HG02884 (cell line): ENCODE data around the gene B3GLCT.
"Not testable (repeated sequence)": the region's sequence is repeated elsewhere in the genome, so short reads cannot be mapped to it uniquely, and the experiment has no call there.

ENCODE experiments used
- ATAC-seq: cut with Tn5 transposase; IDR thresholded peaks from one replicate; pipeline ENCODE4 v1.9.1; 2021; ENCODE audit warnings: mild to moderate bottlenecking, moderate library complexity; ENCODE audit not compliant: unreplicated experiment

Gene B3GLCT

DNA sequence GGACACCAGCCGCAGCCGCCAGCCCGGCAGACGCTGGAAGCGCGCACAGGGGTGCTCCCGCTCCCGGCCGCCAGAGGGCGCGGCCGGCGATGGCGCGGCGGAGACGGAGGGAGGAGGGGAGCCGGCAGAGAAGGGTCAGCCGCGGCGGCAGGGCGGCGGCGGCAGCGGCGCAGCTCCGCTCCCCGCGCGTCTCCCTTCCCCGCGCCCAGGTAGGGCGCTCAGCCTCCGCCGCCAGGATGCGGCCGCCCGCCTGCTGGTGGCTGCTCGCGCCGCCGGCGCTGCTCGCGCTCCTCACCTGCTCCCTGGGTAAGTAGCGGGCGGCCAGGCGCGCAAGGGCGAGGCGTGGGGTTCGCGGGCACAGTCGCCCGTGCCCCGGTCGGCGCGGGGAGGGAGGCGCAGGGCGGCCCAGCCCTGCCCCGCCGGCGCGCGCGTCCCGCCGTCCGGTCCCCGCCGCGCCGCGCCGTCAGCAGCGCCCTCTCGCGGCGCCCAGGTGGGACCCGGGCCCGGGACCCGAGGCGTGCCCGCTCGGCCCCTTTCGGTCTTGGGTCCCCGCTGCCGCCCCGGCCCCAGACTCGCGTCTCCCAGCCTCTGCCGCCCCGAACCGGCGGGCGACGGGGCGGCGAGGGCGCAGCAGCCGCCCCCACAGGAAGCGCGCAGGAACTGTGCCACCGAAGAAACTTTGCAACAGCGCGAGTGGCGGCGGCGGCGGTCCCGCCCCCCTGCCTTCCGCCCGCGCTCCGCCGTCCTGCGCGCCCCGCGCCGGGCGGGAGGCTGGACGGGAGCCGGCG lies at the start of gene B3GLCT:
B3GLCT (plus strand) TSS at position 127 of the 788 bp plus-strand sequence; CDS start at position 237, 110 bp downstream.
- peak; percentile 85 for ATAC-seq

DNA sequence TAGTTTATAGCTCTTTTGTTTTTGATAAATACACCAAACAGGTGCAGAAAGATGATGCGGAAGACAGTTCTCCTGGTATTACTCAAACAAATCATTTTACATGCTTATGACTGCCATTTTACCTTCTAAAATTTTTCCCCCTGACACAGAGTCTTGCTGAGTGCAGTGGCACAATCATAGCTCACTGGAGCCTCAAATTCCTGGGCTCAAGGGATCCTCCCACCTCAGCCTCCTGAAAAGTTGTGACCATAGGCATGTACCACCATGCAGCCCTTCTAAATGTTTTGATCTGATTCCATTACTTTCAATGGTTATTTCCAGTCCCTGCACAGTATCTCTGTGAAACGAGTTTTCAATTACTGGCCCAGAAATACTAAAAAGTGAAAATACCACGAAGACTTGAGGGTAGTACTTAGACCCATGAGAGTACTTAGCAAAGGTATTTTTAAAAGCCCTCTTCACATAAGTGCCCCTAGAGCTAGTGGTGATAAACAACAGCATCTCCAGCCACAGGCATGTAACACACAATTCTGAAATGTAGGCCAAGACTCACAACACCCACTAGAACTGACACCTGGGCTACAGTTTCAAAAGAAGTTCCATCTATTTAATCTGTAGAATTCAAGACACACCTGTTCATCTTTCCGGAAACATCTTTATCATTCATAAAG lies 49.3 kb upstream of the B3GLCT start:
- ATAC-seq: no peak

DNA sequence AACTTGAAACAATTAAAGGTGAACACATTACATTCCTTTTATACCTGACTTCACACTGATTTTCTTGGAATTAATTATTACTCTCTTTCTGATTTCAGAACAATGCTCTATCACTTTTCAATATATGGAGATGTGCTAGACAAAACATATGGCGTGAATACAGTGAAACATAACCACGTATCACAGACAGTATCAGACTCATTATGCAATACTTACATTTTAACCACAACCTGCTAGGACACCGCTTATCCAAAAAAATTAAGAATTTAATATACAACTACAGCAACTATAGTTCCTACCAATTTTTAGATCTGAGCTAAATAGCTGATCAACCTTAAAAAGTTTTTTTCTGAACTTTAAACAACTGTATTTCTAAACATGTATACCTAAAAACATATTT lies 47.9 kb upstream of the B3GLCT start:
- ATAC-seq: no peak

DNA sequence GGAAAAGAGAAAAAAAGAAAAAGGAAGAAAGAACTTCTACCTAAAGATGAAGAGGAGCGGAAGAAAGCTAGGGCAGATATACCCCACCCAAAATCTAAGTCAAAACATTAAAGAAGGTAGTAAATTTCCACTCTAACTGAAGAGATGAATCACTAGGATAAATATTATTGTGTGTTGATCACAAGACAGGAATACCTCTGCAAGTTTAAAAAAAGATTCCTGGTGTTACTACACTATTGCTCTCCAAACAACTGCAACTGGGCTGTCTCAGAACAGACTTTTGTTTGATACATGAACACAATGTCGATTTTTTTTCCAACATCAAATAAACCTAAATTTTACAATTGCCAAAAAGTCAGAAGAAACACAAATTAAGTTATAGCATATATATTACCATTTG lies 44.8 kb upstream of the B3GLCT start:
- no peak for ATAC-seq

DNA sequence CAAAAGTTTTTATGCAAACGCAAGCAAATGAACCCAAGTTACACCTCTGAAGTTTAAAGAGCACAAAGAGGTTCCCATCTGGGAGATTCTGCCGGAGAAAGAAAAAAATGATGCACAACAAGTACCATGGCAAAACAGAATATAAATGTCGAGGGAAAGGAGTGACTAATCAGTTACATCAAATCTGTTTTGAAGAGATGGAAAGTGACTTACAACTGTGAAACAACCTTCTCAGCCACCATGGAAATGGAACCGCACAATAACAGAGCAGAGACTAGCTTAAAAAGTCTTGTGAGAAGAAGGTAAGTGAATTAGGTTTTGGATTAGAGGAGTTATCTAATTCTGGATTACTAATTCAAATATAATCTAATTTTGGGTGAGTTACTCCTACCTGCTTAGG lies 40.5 kb upstream of the B3GLCT start:
- no peak for ATAC-seq

DNA sequence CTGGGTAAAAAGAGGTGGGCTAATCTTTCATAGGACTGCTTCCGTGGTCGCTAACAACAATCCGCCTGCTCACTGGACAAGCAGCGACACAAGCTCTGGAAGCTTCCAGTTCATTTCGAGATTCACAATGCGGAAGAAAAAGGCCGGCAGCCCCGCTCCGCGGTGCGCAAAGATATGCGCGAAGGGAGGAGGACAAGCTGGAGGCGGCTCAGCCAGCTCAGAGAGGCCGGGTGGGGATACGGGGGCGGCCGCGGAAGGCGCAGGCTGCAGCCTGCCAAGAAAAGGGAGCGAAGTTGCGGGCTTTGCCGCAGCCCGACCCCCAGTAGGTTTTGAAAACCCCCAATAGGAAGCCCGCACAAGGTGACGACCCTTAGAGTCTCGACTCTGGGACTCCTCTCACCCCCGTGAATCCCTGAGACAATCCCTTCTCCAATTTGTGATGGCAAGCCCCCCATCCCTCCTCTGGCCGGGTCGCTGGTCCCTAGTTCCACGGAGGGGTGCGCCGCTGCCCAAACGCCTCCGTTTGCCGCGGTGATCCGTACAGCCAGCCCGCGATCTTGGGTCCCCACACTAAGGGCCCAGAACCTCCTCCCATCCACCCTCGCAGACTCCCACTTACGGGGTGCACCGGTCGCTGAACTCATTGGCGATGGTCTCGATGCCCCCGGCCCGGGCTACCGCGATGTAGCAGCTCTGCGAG lies 38.8 kb upstream of the B3GLCT start:
- peak; percentile 21 for ATAC-seq

DNA sequence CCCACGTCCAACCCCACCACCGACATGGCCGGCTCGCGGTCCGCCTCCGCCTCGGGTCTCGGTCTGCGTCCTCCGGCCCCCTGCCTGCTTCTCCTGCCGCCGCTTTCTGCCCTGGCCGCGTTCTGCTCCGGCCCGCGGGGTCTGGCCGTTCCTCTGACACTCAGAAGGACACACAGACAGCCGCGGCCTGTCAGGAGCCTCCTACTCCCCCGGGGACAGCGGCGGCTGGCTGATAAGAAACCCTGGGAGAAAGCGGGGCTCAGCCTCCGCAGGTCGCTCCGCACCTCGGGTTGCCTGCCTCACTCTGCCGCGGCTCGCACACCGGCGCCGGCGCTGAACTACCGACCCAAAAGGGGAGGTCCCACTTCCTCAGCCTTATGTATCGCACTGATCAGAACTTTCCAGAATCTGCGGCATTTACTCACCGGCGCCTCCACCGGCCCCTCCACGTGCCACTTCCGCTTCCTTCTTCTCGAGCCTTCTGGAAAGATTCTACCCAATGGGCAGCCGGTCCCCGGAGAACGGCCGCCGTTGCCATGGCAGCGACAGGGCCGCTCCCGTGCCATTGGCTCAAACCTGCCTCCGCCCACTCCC lies 38.1 kb upstream of the B3GLCT start, which contains the start of gene HSPH1:
HSPH1 (minus strand) TSS at position 348 of the 594 bp plus-strand sequence; CDS start at position 26, 322 bp downstream.
- ATAC-seq: peak; percentile 76

DNA sequence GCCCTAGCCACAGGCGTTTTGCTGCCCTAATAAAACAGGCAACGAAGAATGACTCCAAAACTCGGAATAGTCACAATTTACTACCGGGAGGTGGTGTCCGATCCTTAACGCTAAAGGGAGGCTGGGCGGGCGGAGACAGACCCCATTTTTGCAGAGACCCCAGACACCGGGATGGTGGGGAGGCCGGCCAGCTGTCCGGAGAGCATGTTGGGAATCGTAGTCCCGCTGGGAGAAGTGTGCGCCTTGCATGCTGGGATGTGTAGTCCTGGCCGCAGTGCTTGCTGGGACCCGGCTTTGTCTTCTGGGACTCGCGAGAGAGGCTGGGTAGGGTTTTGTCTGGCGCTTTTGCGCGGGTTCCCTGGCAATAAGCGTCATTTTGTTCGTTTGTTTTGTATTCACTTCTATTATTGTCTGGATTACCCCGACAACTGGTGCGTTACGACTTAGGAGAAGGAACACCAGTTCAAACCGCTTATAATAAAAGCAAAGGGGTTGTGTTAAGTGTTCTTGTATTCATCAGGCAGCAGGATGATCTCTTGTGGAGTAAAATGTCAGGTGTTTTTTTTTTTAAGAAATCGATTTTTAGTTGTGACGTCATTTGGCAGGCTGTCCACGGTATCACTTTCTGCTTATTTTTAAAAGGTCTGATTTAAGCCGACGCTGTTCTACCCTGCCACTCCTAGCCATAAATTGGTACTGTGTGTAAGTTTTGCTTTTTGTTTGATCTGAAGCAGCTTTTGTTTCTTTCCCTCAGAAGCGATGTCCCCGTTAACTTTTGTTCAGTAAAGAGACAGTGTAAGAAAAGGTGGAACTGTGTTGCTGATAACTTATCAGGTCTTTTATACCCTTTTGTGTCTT lies 37.4 kb upstream of the B3GLCT start:
- ATAC-seq: peak; percentile 81

DNA sequence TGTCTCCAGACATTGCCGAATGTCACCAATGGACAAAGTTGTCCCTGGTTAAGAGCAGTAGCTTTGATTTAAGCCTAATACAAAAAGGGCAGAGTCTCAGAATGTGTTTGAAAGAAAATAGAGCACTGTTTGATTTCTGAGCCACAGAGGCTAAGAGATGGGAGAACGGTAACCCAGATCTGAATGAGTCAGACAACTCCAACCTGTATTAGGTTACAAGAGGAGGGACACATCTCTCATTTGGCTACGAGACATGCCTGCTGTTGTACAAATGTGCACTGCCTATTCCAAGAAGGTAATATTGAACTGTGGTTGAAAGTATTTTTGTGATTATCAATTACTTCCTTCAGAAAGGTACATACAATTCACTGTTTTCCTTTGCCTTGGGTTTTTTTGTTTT lies 33.2 kb upstream of the B3GLCT start:
- ATAC-seq: no peak

DNA sequence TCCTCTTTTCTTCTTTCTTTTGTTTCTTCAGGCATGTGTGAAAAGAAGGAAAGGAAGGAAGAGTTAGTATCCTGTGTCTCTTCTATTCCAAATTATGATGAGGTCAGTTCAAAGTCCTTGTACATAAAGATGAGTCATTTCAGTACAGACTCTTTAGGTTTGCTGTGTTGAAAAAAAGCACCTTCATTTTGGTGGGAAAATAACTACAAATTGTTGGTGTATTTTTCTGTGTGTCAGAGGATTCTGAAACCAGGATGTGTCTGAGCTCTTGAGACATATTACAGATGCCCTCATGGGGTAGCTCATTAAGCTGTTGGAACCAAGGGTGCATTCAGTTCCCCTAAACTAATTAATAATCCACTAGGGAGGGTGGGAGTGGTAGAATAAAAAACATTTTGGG lies 32.3 kb upstream of the B3GLCT start:
- no peak for ATAC-seq

DNA sequence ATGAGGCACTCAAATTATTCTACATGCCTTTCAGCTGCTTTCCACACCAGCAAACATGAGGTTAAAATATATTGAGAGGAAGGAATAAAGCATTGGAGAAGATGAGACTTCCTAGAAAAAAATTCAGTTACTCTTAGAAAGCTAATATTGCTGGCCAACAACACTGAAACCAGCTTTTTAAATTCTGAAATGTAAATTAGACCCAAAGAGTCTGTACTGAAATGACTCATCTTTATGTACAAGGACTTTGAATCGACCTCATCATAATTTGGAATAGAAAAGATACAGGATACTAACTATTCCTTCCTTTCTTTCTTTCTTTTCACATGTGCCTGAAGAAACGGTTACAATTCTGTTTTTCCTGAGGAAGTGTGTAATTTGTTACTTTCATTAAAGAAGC lies 31.6 kb upstream of the B3GLCT start:
- peak; percentile 55 for ATAC-seq

DNA sequence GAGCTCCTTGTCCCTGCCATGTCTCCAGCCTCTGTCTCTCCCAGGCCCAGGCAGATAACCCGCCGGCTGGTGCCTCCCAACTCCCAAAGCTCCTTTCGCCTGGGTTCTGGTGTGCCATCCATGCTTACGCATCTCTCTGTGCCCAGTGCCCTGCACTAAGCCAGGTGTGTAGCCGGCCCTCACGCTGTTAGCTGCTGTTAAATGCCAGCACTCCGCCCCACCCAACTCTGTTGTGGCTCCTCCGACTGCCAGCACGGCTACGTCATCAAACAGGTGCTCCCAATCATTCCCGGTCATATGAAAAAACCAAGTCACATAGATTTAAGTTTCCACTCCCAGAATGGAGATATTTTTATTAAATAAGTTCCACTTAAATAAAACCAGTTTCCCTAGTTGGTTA lies 31.0 kb upstream of the B3GLCT start:
- no peak for ATAC-seq

DNA sequence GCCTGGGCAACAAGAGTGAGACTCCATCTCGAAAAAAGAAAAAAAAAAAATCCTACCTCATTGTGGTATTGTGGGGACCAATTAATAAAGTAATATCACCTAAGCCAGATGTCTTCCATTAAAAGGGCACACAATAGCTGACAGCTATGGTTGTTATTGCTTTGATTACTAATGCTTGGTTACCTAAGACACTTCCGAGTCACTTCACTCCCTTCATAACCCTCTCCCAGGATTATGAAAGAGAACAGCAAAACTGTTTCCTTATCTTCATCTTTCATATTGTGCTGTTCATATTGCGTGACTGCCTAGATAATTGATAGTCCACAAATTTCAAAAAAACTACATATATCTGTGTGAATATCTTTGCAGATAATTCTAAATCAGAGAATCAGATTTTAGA lies 27.8 kb upstream of the B3GLCT start:
- no peak for ATAC-seq

DNA sequence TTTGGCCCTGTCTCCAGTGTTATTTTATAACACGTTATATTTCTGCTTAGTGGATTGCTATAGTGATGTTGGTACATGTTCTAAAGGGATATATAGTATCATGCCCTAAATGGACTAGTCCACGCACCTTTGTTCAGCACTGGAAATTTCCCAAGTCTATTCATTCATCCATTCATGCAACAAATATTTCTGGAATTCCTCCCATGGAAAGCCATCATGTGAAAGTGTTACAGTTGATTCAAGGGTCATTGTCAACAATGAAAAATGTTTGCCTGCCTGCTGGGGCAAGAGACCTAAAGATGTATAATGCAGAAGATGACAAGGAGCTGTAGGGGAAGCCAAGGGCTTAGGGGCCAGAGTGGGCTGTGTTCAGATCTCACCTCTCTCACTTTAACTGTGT lies 27.2 kb upstream of the B3GLCT start:
- no peak for ATAC-seq

DNA sequence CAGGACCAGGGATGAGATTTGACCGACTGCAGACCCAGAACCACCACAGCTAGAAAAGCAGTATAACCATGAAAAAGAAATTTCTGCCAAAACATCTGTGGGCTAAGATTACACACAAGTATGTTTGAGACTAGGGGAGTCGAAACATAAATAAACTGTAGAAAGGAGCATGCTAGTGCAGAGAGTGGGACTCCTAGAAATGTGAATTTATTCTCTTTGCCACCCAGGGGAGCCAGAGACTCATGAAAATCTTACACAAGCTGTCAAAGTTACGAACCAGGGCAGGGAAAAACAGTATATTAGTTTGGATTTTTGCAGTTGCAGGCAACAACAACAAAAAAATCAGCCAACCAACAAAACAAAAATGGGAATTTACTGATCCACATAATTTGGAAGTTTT lies 25.8 kb upstream of the B3GLCT start:
- ATAC-seq: no peak

DNA sequence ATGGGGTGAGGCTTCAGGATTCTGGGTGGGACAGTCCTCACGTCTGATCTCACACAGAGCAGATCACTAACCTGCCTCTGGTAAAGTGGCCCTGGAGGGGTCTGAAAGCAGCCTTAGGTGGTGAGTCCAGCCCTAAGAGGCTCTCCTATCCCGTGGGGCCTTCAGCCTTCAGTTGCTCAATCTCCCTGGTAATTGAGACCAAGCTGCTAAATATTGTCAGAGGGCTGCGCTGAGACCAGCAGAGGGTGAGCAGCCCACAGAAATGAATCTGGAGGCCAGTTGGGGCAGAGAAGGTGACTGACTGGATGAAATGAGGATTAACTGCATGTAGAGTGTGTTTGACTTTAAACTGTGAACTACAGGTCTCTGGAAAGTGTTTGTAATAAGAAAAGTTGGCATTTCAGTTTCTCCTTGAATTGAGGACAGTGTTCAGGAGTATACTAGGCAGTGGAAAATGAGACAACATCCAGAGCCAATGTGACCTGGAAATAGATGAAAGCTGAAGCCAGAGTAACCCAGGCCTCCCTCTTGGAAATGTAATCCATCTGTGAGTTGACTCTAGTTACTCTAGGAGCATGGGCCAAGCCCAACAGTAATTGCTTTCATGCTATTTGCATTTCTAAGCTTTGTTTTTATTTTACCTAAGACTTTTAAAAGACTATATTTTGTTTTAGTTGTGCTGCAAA lies 23.8 kb upstream of the B3GLCT start:
- ATAC-seq: no peak

DNA sequence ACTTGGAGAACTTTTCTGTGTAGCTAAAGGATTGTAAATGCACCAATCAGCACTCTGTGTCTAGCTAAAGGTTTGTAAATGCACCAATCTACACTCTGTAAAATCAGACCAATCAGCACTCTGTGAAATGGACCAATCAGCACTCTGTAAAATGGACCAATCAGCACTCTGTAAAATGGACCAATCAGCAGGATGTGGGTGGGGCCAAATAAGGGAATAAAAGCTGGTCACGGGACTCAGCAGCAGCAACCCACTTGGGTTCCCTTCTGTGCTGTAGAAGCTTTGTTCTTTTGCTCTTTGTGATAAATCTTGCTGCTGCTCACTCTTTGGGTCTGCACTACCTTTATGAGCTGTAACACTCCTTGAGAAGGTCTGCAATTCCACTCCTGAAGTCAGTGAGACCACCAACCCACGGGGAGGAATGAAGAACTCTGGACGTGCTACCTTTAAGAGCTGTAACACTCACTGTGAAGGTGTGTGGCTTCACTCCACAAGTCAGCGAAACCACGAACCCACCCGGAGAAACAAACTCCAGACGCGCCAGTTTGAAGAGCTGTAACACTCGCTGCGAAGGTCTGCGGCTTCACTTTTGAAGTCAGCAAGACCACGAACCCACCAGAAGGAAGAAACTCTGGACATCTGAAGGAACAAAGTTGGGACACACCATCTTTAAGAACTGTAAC lies 21.8 kb upstream of the B3GLCT start:
- not testable (repeated sequence) for ATAC-seq

DNA sequence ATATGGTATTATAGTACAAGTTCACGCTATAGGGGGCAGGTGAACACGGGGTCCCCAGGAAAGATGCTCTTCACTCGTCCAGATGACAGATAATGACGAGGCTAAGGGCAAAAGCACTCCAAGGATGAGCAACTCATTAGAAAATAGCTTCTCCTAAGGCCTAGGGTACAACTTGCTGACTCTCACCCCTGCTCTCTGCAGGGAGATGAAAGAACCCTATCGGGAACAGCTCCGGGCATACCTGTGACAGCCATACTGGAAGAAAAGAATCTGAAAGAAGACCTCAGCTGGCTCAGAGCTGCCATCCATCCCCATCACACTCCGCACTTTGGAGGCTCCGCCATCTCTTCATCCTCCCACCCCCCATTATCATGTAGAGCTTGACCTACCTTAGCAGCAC lies 20.5 kb upstream of the B3GLCT start:
- ATAC-seq: no peak

DNA sequence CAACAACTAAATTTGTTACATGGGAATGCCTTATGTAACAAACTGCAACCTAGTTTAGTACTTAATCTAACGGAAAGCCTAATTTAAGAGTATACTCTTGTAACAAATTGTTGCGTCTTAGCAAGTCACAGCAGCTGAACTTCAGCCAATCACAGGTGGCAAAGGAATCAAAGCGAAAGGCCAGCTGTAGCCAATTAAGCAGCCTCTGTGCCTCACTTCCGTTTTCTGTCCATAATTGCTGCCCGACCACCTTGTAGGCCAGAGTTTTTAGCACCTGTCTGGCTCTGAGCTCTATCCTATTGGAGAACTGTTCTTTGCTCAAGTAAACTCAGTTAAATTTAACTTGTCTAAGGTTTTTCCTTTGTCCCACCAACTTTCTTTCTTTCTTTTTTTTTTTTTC lies 20.0 kb upstream of the B3GLCT start:
- ATAC-seq: no peak
